Measurements from ENCODE around the gene AK1. TPM values are rescaled to one million over a fixed set of nuclear protein-coding genes. Genes with fewer than 3 reads are reported as not detected.

AK1 gene
- total and polyA plus RNA-seq, 2 experiments from 2014 or later = 16.2 to 35.5 TPM

DNA sequence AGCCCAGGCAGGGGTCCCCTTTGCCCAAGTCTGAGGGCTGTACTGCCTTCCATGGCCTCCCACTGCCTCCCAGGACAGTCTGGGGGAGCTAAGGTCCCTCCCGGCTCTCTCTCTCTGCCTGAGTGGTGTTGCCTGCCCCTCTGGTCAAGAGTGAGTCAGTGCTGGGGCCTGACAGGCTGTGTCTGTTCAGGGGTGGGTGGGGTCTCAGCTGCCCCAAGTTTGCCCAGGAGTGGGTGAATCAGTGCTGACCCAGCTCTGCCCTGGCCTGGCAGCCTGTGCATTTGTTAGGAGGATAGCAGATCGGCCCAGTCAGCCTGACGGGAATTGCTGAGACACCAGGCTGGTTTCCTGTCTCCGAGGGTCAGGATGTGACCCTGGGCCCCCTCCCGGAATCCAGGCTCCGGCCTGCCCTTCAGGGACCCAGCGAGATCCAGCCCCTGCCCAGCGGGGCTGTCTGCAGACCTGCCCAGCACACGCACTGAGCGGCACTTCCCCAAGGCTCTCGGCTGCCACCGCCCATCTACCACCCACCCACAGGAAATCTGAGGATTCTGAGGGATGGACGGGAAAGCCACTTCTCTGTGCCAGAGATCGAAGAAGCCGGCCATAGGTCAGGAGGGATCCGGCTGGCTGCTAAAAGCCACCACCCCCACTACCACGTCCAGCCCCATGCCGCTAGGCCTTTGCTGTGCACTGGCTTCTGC is 38.9 kb downstream of the AK1 start (continued):
- TF ChIP-seq, protein P1, sequence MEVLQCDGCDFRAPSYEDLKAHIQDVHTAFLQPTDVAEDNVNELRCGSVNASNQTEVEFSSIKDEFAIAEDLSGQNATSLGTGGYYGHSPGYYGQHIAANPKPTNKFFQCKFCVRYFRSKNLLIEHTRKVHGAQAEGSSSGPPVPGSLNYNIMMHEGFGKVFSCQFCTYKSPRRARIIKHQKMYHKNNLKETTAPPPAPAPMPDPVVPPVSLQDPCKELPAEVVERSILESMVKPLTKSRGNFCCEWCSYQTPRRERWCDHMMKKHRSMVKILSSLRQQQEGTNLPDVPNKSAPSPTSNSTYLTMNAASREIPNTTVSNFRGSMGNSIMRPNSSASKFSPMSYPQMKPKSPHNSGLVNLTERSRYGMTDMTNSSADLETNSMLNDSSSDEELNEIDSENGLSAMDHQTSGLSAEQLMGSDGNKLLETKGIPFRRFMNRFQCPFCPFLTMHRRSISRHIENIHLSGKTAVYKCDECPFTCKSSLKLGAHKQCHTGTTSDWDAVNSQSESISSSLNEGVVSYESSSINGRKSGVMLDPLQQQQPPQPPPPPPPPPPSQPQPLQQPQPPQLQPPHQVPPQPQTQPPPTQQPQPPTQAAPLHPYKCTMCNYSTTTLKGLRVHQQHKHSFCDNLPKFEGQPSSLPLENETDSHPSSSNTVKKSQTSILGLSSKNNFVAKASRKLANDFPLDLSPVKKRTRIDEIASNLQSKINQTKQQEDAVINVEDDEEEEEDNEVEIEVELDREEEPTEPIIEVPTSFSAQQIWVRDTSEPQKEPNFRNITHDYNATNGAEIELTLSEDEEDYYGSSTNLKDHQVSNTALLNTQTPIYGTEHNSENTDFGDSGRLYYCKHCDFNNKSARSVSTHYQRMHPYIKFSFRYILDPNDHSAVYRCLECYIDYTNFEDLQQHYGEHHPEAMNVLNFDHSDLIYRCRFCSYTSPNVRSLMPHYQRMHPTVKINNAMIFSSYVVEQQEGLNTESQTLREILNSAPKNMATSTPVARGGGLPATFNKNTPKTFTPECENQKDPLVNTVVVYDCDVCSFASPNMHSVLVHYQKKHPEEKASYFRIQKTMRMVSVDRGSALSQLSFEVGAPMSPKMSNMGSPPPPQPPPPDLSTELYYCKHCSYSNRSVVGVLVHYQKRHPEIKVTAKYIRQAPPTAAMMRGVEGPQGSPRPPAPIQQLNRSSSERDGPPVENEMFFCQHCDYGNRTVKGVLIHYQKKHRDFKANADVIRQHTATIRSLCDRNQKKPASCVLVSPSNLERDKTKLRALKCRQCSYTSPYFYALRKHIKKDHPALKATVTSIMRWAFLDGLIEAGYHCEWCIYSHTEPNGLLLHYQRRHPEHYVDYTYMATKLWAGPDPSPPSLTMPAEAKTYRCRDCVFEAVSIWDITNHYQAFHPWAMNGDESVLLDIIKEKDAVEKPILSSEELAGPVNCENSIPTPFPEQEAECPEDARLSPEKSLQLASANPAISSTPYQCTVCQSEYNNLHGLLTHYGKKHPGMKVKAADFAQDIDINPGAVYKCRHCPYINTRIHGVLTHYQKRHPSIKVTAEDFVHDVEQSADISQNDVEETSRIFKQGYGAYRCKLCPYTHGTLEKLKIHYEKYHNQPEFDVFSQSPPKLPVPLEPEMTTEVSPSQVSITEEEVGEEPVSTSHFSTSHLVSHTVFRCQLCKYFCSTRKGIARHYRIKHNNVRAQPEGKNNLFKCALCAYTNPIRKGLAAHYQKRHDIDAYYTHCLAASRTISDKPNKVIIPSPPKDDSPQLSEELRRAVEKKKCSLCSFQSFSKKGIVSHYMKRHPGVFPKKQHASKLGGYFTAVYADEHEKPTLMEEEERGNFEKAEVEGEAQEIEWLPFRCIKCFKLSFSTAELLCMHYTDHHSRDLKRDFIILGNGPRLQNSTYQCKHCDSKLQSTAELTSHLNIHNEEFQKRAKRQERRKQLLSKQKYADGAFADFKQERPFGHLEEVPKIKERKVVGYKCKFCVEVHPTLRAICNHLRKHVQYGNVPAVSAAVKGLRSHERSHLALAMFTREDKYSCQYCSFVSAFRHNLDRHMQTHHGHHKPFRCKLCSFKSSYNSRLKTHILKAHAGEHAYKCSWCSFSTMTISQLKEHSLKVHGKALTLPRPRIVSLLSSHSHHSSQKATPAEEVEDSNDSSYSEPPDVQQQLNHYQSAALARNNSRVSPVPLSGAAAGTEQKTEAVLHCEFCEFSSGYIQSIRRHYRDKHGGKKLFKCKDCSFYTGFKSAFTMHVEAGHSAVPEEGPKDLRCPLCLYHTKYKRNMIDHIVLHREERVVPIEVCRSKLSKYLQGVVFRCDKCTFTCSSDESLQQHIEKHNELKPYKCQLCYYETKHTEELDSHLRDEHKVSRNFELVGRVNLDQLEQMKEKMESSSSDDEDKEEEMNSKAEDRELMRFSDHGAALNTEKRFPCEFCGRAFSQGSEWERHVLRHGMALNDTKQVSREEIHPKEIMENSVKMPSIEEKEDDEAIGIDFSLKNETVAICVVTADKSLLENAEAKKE (CRISPR knock-in tag; IDR thresholded peaks at IDR 0.05) = no peak
- TF ChIP-seq ZNF331 (CRISPR knock-in tag; IDR thresholded peaks at IDR 0.05; ENCODE audit: low read depth) (no peak), NANOG (IDR thresholded peaks at IDR 0.05; ENCODE audit: borderline replicate concordance) (no peak), EZH2 (IDR thresholded peaks at IDR 0.05; ENCODE audit: low read depth, unreplicated experiment) (no peak), POLR2AphosphoS5 (IDR thresholded peaks at IDR 0.05; ENCODE audit: low read depth) (no peak), JUNB (IDR thresholded peaks at IDR 0.05; ENCODE audit: unreplicated experiment) (no peak), EZH2phosphoT487 (IDR thresholded peaks at IDR 0.05; ENCODE audit: unreplicated experiment) (no peak)
- TF ChIP-seq, protein P2, sequence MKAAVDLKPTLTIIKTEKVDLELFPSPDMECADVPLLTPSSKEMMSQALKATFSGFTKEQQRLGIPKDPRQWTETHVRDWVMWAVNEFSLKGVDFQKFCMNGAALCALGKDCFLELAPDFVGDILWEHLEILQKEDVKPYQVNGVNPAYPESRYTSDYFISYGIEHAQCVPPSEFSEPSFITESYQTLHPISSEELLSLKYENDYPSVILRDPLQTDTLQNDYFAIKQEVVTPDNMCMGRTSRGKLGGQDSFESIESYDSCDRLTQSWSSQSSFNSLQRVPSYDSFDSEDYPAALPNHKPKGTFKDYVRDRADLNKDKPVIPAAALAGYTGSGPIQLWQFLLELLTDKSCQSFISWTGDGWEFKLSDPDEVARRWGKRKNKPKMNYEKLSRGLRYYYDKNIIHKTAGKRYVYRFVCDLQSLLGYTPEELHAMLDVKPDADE (IDR thresholded peaks at IDR 0.05) = no peak
- TF ChIP-seq, protein P3, sequence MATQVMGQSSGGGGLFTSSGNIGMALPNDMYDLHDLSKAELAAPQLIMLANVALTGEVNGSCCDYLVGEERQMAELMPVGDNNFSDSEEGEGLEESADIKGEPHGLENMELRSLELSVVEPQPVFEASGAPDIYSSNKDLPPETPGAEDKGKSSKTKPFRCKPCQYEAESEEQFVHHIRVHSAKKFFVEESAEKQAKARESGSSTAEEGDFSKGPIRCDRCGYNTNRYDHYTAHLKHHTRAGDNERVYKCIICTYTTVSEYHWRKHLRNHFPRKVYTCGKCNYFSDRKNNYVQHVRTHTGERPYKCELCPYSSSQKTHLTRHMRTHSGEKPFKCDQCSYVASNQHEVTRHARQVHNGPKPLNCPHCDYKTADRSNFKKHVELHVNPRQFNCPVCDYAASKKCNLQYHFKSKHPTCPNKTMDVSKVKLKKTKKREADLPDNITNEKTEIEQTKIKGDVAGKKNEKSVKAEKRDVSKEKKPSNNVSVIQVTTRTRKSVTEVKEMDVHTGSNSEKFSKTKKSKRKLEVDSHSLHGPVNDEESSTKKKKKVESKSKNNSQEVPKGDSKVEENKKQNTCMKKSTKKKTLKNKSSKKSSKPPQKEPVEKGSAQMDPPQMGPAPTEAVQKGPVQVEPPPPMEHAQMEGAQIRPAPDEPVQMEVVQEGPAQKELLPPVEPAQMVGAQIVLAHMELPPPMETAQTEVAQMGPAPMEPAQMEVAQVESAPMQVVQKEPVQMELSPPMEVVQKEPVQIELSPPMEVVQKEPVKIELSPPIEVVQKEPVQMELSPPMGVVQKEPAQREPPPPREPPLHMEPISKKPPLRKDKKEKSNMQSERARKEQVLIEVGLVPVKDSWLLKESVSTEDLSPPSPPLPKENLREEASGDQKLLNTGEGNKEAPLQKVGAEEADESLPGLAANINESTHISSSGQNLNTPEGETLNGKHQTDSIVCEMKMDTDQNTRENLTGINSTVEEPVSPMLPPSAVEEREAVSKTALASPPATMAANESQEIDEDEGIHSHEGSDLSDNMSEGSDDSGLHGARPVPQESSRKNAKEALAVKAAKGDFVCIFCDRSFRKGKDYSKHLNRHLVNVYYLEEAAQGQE (IDR thresholded peaks at IDR 0.05; ENCODE audit: unreplicated experiment) = no peak
- TF ChIP-seq, protein P4, sequence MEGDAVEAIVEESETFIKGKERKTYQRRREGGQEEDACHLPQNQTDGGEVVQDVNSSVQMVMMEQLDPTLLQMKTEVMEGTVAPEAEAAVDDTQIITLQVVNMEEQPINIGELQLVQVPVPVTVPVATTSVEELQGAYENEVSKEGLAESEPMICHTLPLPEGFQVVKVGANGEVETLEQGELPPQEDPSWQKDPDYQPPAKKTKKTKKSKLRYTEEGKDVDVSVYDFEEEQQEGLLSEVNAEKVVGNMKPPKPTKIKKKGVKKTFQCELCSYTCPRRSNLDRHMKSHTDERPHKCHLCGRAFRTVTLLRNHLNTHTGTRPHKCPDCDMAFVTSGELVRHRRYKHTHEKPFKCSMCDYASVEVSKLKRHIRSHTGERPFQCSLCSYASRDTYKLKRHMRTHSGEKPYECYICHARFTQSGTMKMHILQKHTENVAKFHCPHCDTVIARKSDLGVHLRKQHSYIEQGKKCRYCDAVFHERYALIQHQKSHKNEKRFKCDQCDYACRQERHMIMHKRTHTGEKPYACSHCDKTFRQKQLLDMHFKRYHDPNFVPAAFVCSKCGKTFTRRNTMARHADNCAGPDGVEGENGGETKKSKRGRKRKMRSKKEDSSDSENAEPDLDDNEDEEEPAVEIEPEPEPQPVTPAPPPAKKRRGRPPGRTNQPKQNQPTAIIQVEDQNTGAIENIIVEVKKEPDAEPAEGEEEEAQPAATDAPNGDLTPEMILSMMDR (conservative IDR thresholded peaks at IDR 0.05; ENCODE audit: low read depth in 2 of 2) = no peak

Measured in GM23338 (cell line).